ENCODE measurements around the gene GARNL3. TPM values are rescaled to one million over a fixed set of nuclear protein-coding genes. Genes with fewer than 3 reads are reported as not detected.

GARNL3 gene
- total RNA-seq, 3 donors from 2014 or later: 13.4 to 44.8 (median 26.2) TPM

DNA sequence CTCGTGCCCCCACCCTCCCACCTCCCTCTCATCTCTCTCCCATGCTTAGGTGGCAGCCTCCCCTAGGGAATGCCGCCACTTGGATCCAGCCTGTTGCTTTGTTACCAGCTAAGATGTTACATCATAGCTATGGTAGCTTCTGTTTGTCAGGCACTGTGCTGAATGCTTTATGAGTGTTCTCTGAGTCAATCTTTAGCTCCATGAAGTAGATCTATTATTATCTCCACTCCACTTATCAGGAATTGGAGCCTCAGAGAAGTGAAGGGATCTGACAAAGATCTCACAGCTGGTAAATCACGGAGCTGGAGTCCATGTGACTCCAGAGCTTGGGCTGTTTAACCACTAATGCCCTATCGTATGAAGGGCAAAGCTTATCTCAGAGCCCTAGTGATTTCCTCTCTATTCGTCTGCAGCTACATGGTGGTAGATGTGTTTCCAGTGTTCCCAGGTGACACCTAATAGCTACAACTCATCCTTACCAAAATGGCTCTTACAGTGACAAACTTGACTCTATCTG, 54.1 kb downstream of the GARNL3 start:
- no peaks in the 10 kb centered on the region for H3K9me3 ChIP-seq
- H3K27ac ChIP-seq: no peak overlapping the region
- TF ChIP-seq POLR2A (IDR thresholded peaks at IDR 0.05): no peak
- TF ChIP-seq, protein P1, sequence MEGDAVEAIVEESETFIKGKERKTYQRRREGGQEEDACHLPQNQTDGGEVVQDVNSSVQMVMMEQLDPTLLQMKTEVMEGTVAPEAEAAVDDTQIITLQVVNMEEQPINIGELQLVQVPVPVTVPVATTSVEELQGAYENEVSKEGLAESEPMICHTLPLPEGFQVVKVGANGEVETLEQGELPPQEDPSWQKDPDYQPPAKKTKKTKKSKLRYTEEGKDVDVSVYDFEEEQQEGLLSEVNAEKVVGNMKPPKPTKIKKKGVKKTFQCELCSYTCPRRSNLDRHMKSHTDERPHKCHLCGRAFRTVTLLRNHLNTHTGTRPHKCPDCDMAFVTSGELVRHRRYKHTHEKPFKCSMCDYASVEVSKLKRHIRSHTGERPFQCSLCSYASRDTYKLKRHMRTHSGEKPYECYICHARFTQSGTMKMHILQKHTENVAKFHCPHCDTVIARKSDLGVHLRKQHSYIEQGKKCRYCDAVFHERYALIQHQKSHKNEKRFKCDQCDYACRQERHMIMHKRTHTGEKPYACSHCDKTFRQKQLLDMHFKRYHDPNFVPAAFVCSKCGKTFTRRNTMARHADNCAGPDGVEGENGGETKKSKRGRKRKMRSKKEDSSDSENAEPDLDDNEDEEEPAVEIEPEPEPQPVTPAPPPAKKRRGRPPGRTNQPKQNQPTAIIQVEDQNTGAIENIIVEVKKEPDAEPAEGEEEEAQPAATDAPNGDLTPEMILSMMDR (IDR thresholded peaks at IDR 0.05): no peak
- no peak for TF ChIP-seq POLR2AphosphoS5 (IDR thresholded peaks at IDR 0.05)
- H3K36me3 ChIP-seq: no peaks in the 10 kb centered on the region
- peaks cover 0 to 4% of the 10 kb centered on the region in 2 donors for H3K4me1 ChIP-seq
- no peak for DNase-seq (ENCODE audit: low spot score in 2 of 2)
- H3K4me3 ChIP-seq: no peak overlapping the region
- intact Hi-C loops (cut with DNase I; ENCODE audit: low total_unique reads): no loop called here
- no peaks in the 10 kb centered on the region for H3K27me3 ChIP-seq

DNA sequence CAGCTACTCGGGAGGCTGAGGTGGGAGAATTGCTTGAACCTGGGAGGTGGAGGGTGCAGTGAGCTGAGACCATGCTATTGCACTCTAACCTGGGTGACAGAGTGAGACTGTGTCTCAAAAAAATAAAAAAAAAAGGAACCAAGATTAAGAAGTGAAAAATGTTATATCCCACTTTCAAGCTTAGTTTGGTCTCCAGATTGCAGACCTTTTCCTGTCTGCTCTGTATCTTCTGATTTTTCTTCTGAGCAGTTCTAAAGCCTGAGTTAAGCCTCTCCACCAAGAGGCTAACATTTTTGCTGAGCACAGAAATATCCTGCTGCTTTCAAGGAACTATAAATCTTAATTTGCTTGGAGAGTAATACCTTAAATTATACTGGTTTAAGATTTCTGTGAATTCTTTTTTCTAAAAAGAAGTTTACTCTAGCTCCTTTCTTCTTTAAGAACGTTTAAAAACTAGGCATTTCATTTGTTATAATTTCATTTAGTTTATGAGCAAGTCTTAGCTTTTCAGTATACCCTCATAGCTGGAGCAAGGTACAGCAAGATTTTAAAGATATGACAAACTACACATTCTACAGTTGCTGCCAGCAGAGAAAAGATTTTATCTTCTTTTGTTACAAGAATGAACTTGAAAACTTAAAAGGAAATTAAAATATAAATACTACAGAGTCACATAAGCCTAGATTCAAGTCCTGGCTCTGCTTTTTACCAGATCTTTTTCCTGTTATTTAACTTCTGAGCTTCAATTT, 55.0 kb downstream of the GARNL3 start:
- Histone ChIP-seq H3K4me3 (no peak overlapping the region), H3K27me3 (no peaks in the 10 kb centered on the region), H3K36me3 (no peaks in the 10 kb centered on the region), H3K4me1 (peaks cover 0 to 4% of the 10 kb centered on the region in 2 donors), H3K9me3 (no peaks in the 10 kb centered on the region), H3K27ac (no peak overlapping the region)
- TF ChIP-seq POLR2A (IDR thresholded peaks at IDR 0.05) (no peak), POLR2AphosphoS5 (IDR thresholded peaks at IDR 0.05) (no peak)
- TF ChIP-seq, protein P1 (IDR thresholded peaks at IDR 0.05): no peak
- intact Hi-C loops (cut with DNase I; ENCODE audit: low total_unique reads): no loop called here
- DNase-seq (ENCODE audit: low spot score in 2 of 2): no peak

DNA sequence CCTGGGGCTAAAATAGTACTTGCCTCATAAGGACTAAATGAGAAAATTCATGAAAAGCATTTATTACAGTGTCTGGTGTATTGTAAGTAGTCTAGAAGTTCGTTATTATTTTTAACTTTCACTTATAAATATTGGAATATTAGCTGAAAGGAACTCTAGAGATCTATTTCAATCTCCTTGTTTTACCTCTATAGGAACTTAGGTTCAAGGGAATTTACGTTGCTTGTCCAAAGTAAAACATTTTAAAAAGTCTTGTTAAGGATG, 55.5 kb downstream of the GARNL3 start:
- no peaks in the 10 kb centered on the region for H3K36me3 ChIP-seq
- H3K4me3 ChIP-seq: no peak overlapping the region
- intact Hi-C loops (cut with DNase I; ENCODE audit: low total_unique reads): no loop called here
- no peak for DNase-seq (ENCODE audit: low spot score in 2 of 2)
- TF ChIP-seq POLR2A (IDR thresholded peaks at IDR 0.05): no peak
- TF ChIP-seq, protein P1 (IDR thresholded peaks at IDR 0.05): no peak
- TF ChIP-seq POLR2AphosphoS5 (IDR thresholded peaks at IDR 0.05): no peak
- no peaks in the 10 kb centered on the region for H3K27me3 ChIP-seq
- H3K27ac ChIP-seq: no peak overlapping the region
- peaks cover 0 to 4% of the 10 kb centered on the region in 2 donors for H3K4me1 ChIP-seq
- H3K9me3 ChIP-seq: no peaks in the 10 kb centered on the region

DNA sequence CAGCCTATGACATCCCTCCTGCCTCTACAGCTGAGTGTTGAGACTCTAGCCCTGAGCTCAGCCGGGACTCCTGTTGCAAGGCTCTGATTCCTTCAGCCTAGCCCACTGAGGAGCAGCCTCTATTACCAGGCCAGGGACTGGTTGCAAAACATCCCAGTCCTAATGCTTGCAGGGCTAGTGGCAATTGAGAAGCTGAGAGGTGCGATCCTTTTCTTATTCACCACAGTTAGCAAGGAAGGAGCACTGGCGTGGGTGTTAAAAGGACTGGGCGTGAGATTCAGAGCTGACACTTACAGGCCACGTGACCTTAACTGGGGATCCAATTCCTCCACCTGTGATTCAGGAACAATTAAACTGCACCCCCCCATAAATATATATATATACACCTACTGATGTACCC, 58.8 kb downstream of the GARNL3 start:
- H3K4me1 ChIP-seq: peaks cover 0 to 4% of the 10 kb centered on the region in 2 donors
- H3K4me3 ChIP-seq: no peak overlapping the region
- no peaks in the 10 kb centered on the region for H3K27me3 ChIP-seq
- no peaks in the 10 kb centered on the region for H3K36me3 ChIP-seq
- no peak for DNase-seq (ENCODE audit: low spot score in 2 of 2)
- intact Hi-C loops (cut with DNase I; ENCODE audit: low total_unique reads): no loop called here
- H3K9me3 ChIP-seq: no peaks in the 10 kb centered on the region
- H3K27ac ChIP-seq: no peak overlapping the region
- TF ChIP-seq, protein P1 (IDR thresholded peaks at IDR 0.05): no peak
- no peak for TF ChIP-seq POLR2A (IDR thresholded peaks at IDR 0.05)
- no peak for TF ChIP-seq POLR2AphosphoS5 (IDR thresholded peaks at IDR 0.05)

DNA sequence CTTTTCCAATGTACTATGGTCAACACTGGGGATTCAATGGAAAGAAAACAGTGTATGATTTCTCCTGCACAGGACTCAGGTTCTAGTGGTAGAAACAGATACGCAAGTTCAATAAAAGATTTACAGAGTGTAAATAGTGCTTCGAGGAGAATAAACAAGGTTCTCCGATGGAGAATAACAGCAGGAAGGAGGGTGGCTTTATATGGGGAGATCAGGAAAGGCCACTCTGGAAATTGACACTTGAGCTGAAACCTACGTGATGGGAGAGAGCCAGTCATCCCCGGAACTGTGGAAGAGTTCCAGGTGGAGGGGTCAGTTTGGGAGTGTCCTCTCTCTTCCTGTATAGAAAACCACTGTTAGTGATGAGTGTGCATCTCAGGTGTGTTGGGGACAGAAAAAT, 65.9 kb downstream of the GARNL3 start:
- Histone ChIP-seq H3K4me3 (no peak overlapping the region), H3K27ac (no peak overlapping the region), H3K27me3 (no peaks in the 10 kb centered on the region), H3K4me1 (no peaks in the 10 kb centered on the region), H3K36me3 (no peaks in the 10 kb centered on the region), H3K9me3 (no peaks in the 10 kb centered on the region)
- intact Hi-C loops (cut with DNase I; ENCODE audit: low total_unique reads): no loop called here
- no peak for DNase-seq (ENCODE audit: low spot score in 2 of 2)
- TF ChIP-seq POLR2A (IDR thresholded peaks at IDR 0.05): no peak
- no peak for TF ChIP-seq POLR2AphosphoS5 (IDR thresholded peaks at IDR 0.05)
- TF ChIP-seq, protein P1 (IDR thresholded peaks at IDR 0.05): no peak

Measured in breast epithelium (tissue), 4 donors.